ENCODE results near the gene CLIP2. TPM values are rescaled to one million over a fixed set of nuclear protein-coding genes. Genes with fewer than 3 reads are reported as not detected.
"Not testable (repeated sequence)": the region's sequence is repeated elsewhere in the genome, so short reads cannot be mapped to it uniquely, and the experiment has no call there.

Gene CLIP2
- total and polyA plus RNA-seq, 4 donors, result 15.3 to 35.7 (median 21.9) TPM

DNA sequence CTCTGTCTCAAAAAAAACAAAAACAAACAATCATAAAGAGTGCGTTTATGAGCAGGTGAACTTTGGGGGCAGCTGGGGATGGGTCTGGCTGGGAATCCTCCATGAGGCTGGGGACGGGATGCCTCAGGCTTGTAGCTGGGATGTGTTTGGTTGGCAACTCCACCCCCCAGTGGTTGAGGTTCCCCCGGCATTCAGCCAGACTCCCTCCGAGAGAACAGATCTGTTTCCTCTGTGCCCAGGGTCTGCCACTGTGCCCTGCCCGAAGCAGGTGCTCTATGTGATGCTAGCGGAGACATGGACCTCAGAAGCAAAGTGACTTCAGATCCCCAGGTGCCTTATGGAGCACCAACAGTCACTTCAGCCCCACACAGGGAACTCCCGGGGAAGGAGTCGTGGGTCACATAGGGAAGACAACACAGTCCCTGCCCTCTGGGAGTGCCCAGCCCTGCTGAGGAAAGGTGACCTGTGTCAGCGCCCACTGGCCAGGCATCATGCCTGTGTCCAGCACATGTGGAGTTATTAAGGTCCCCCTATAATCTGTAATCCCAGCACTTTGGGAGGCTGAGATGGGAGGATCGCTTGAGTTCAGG, 135.2 kb downstream of the CLIP2 start:
- Histone ChIP-seq H3K27ac (ENCODE audit: low read depth in 1 of 2, low read length in 2 of 2) (no peak overlapping the region), H3K9me3 (ENCODE audit: control insufficient read depth, low read length) (no peaks in the 10 kb centered on the region), H3K36me3 (ENCODE audit: control insufficient read depth in 1 of 2, insufficient read depth in 2 of 2, low read length in 1 of 2) (no peaks in the 10 kb centered on the region), H3K4me3 (ENCODE audit: low read length in 2 of 2) (no peak overlapping the region), H3K4me1 (ENCODE audit: control insufficient read depth in 1 of 2, insufficient read depth in 2 of 2, low read length in 2 of 2) (no peaks in the 10 kb centered on the region), H3K27me3 (ENCODE audit: control insufficient read depth in 1 of 2, insufficient read depth in 2 of 2, low read length in 1 of 2) (no peaks in the 10 kb centered on the region)
- 86 to 88% methylated on average over 10 of the region's 10 CpGs for WGBS, 2 donors
- ATAC-seq (ENCODE audit: low FRiP score) (no peak), DNase-seq (peak in 1 of 2 donors; percentile 54)
- intact Hi-C loops (cut with DNase I), result no loop called here

DNA sequence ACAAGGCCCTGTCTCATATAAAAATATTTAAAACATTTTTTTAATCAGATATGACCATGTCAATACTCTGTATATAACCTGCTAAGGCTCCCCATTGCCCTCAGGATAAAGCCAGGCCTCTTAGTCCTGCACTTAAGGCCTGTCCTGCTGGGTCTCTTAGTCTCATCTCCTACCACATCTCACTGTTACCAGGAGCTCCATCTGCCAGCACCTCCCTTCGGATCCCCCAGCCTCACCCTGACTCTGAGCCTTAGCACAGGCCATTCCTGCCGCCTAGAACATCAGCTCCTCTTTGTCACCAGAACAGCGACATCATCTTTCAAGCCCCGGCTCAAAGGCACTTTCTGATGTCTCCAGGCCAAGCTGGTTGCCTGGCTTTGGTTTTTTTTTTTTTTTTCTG, 138.8 kb downstream of the CLIP2 start:
- intact Hi-C loops (cut with DNase I), result no loop called here
- H3K27me3 ChIP-seq (ENCODE audit: control insufficient read depth in 1 of 2, insufficient read depth in 2 of 2, low read length in 1 of 2), result no peaks in the 10 kb centered on the region
- no peaks in the 10 kb centered on the region for H3K36me3 ChIP-seq (ENCODE audit: control insufficient read depth in 1 of 2, insufficient read depth in 2 of 2, low read length in 1 of 2)
- H3K9me3 ChIP-seq (ENCODE audit: control insufficient read depth, low read length), result no peaks in the 10 kb centered on the region
- H3K4me3 ChIP-seq (ENCODE audit: low read length in 2 of 2), result no peak overlapping the region
- no peak for ATAC-seq (ENCODE audit: low FRiP score)
- no peaks in the 10 kb centered on the region for H3K4me1 ChIP-seq (ENCODE audit: control insufficient read depth in 1 of 2, insufficient read depth in 2 of 2, low read length in 2 of 2)
- WGBS, 2 donors, result 87 to 94% methylated on average over 4 of the region's 4 CpGs
- H3K27ac ChIP-seq (ENCODE audit: low read depth in 1 of 2, low read length in 2 of 2), result no peak overlapping the region
- DNase-seq, result peak in 1 of 2 donors; percentile 39

DNA sequence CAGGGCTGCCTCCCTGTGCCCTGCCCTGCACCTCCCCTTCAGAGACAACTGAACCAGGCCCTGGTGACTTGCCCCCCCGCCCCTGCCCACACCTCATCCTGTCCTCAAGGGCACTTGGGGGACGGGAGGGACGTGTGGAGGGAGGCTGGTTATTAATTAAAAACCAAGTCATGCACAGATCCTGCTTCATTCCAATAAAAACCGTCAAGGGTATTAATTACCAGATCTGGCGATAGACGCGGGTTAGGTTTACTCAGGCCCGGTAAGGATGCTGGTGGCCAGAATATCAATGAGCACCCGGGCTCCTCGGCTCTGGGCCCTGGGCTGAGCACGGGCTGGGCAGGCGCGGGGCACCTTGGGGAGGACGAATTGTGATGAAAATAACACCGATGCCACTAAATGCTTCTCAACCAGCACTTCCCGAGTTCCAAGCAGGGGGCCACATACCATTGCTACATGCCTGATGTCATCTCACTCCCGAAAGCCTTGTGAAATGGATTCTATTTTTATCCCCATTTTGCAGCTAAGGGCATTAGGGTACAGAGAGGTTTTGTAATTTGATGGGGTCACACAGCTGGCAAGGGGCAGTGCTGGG, 140.0 kb downstream of the CLIP2 start:
- Histone ChIP-seq H3K27me3 (ENCODE audit: control insufficient read depth in 1 of 2, insufficient read depth in 2 of 2, low read length in 1 of 2) (no peaks in the 10 kb centered on the region), H3K9me3 (ENCODE audit: control insufficient read depth, low read length) (no peaks in the 10 kb centered on the region), H3K4me3 (ENCODE audit: low read length in 2 of 2) (no peak overlapping the region), H3K27ac (ENCODE audit: low read depth in 1 of 2, low read length in 2 of 2) (no peak overlapping the region), H3K4me1 (ENCODE audit: control insufficient read depth in 1 of 2, insufficient read depth in 2 of 2, low read length in 2 of 2) (no peaks in the 10 kb centered on the region), H3K36me3 (ENCODE audit: control insufficient read depth in 1 of 2, insufficient read depth in 2 of 2, low read length in 1 of 2) (no peaks in the 10 kb centered on the region)
- DNase-seq (peak in 1 of 2 donors; percentile 64), ATAC-seq (ENCODE audit: low FRiP score) (no peak)
- 49 to 54% methylated on average over 17 of the region's 17 CpGs for WGBS, 2 donors
- intact Hi-C loops (cut with DNase I), result no loop called here

DNA sequence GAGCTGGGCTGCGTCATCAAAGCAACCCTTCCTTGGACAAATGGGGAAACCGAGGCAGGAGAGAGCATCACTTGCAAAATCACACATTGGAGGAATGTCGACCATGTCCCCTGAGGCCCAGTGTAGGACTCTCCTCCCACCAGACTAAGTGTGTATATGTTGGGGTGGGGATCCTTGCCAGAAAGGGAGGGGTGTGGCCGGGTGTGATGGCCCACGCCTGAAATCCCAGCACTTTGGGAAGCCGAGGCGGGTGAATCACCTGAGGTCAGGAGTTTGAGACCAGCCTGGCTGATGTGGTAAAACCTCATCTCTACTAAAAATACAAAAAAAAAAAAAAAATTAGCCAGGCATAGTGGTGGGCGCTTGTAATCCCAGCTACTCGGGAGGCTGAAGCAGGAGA, 141.2 kb downstream of the CLIP2 start:
- DNase-seq; H3K9me3 ChIP-seq (ENCODE audit: control insufficient read depth, low read length); H3K4me1 ChIP-seq (ENCODE audit: control insufficient read depth in 1 of 2, insufficient read depth in 2 of 2, low read length in 2 of 2); ATAC-seq (ENCODE audit: low FRiP score); H3K27me3 ChIP-seq (ENCODE audit: control insufficient read depth in 1 of 2, insufficient read depth in 2 of 2, low read length in 1 of 2); H3K4me3 ChIP-seq (ENCODE audit: low read length in 2 of 2); H3K27ac ChIP-seq (ENCODE audit: low read depth in 1 of 2, low read length in 2 of 2); H3K36me3 ChIP-seq (ENCODE audit: control insufficient read depth in 1 of 2, insufficient read depth in 2 of 2, low read length in 1 of 2); intact Hi-C loops (cut with DNase I): not testable (repeated sequence)
- WGBS, 2 donors, result 69 to 75% methylated on average over 9 of the region's 9 CpGs

DNA sequence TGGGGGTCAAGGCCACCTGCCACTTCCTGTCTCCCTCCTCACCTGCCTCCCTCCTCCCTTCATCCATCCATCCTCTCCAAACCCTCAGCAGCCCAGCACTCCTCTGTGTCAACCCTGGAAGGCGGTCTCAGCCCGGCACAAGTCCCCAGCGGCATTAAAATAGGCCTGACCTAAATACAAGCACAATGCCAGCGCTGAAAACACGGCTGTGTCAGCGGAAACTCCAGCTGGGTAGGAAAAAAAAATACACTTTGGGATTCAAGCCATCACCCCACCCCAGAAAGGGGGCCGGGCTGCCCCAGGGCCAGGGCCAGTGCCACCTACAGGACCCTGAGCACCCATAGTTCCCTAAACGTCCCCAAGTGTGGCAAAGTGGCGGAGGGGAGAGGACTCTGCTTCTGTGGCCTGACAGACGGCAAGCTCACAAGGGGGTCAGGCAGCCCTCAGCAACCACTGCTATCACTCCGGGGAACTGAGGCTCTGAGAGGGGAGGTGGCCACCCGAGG, 141.8 kb downstream of the CLIP2 start:
- intact Hi-C loops (cut with DNase I), result no loop called here
- H3K36me3 ChIP-seq (ENCODE audit: control insufficient read depth in 1 of 2, insufficient read depth in 2 of 2, low read length in 1 of 2), result no peaks in the 10 kb centered on the region
- H3K27me3 ChIP-seq (ENCODE audit: control insufficient read depth in 1 of 2, insufficient read depth in 2 of 2, low read length in 1 of 2), result no peaks in the 10 kb centered on the region
- no peaks in the 10 kb centered on the region for H3K9me3 ChIP-seq (ENCODE audit: control insufficient read depth, low read length)
- no peak overlapping the region for H3K4me3 ChIP-seq (ENCODE audit: low read length in 2 of 2)
- peak; percentile 50 to 74 for DNase-seq
- no peak overlapping the region for H3K27ac ChIP-seq (ENCODE audit: low read depth in 1 of 2, low read length in 2 of 2)
- ATAC-seq (ENCODE audit: low FRiP score), result peak; percentile 57
- H3K4me1 ChIP-seq (ENCODE audit: control insufficient read depth in 1 of 2, insufficient read depth in 2 of 2, low read length in 2 of 2), result no peaks in the 10 kb centered on the region
- 26 to 39% methylated on average over 12 of the region's 12 CpGs for WGBS, 2 donors

DNA sequence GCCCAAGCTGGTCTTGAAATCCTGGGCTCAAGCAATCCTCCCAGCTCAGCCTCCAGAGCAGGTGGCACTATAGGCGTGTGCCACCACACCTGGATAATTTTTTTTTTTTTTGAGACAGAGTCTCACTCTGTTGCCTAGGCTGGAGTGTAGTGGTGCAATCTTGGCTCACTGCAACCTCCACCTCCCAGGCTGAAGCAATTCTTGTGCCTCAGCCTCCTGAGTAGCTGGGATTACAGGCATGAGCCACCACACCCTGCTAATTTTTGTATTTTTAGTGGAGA, 148.0 kb downstream of the CLIP2 start:
- H3K9me3 ChIP-seq (ENCODE audit: control insufficient read depth, low read length); H3K27ac ChIP-seq (ENCODE audit: low read depth in 1 of 2, low read length in 2 of 2); H3K4me1 ChIP-seq (ENCODE audit: control insufficient read depth in 1 of 2, insufficient read depth in 2 of 2, low read length in 2 of 2); DNase-seq; intact Hi-C loops (cut with DNase I); H3K36me3 ChIP-seq (ENCODE audit: control insufficient read depth in 1 of 2, insufficient read depth in 2 of 2, low read length in 1 of 2); H3K27me3 ChIP-seq (ENCODE audit: control insufficient read depth in 1 of 2, insufficient read depth in 2 of 2, low read length in 1 of 2); ATAC-seq (ENCODE audit: low FRiP score); H3K4me3 ChIP-seq (ENCODE audit: low read length in 2 of 2): not testable (repeated sequence)
- WGBS, 2 donors, result 98 to 100% methylated on average over 1 of the region's 1 CpG

DNA sequence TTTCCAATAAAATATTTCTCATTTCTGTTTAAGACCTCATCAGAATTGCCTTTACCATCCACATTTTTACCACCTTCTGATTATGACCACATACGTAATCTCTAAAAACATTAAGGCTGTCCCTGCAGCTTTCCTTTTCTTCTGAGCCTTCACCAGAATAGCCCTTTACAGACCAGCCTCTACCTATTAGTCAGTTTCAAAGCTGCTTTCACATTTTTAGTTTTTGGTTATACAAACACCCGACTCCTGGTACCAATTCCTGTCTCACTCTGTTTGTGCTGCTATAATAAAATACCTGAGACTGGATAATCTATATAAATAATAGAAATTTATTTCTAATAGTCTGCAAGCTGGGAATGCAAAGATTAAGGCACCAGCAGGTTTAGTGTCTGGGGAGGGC, 149.1 kb downstream of the CLIP2 start:
- Histone ChIP-seq H3K9me3 (ENCODE audit: control insufficient read depth, low read length) (no peaks in the 10 kb centered on the region), H3K27ac (ENCODE audit: low read depth in 1 of 2, low read length in 2 of 2) (no peak overlapping the region), H3K36me3 (ENCODE audit: control insufficient read depth in 1 of 2, insufficient read depth in 2 of 2, low read length in 1 of 2) (no peaks in the 10 kb centered on the region), H3K4me1 (ENCODE audit: control insufficient read depth in 1 of 2, insufficient read depth in 2 of 2, low read length in 2 of 2) (no peaks in the 10 kb centered on the region), H3K4me3 (ENCODE audit: low read length in 2 of 2) (no peak overlapping the region), H3K27me3 (ENCODE audit: control insufficient read depth in 1 of 2, insufficient read depth in 2 of 2, low read length in 1 of 2) (no peaks in the 10 kb centered on the region)
- ATAC-seq (ENCODE audit: low FRiP score) (no peak), DNase-seq (no peak)
- 99 to 100% methylated on average over 2 of the region's 2 CpGs for WGBS, 2 donors
- intact Hi-C loops (cut with DNase I), result no loop called here

DNA sequence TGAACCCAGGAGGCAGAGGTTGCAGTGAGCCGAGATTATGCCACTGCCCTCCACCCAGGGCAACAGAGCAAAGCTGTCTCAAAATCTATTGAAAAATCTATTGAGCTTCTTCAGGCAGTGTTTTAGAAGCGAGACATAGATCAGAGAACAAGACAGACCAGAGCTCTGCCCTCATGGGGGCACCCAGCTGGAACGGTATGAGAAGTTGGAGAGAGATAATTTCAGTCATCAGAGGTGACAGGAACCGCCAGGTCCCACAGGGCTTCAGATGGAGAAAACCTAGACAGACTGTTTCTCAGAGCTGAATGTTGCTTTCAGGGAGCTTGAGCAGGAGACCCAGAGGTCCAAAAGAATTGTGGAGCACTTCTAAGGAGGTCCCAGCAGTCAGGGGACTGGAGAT, 150.3 kb downstream of the CLIP2 start:
- no peaks in the 10 kb centered on the region for H3K27me3 ChIP-seq (ENCODE audit: control insufficient read depth in 1 of 2, insufficient read depth in 2 of 2, low read length in 1 of 2)
- no peaks in the 10 kb centered on the region for H3K9me3 ChIP-seq (ENCODE audit: control insufficient read depth, low read length)
- no peaks in the 10 kb centered on the region for H3K4me1 ChIP-seq (ENCODE audit: control insufficient read depth in 1 of 2, insufficient read depth in 2 of 2, low read length in 2 of 2)
- intact Hi-C loops (cut with DNase I), result no loop called here
- ATAC-seq (ENCODE audit: low FRiP score), result no peak
- no peak overlapping the region for H3K4me3 ChIP-seq (ENCODE audit: low read length in 2 of 2)
- peak in 1 of 2 donors; percentile 33 for DNase-seq
- H3K27ac ChIP-seq (ENCODE audit: low read depth in 1 of 2, low read length in 2 of 2), result no peak overlapping the region
- 94% methylated on average over 4 of the region's 4 CpGs for WGBS, 2 donors
- H3K36me3 ChIP-seq (ENCODE audit: control insufficient read depth in 1 of 2, insufficient read depth in 2 of 2, low read length in 1 of 2), result no peaks in the 10 kb centered on the region

DNA sequence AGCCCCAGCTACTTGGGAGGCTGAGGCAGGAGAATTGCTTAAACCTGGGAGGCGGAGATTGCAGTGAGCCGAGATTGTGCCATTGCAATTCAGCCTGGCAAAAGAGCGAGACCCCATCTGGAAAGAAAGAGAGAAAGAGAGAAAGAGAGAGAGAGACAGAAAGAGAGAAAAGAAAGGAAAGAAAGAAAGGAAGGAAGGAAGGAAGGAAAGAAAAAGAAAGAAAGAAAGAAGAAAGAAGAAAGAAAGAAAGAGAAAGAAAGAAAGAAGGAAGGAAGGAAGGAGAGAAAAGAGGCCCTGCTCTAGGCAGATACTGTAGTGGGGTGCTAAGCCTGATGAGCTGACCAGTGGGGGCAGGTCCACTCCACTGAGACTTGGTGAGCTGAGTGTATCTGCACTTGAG, 150.9 kb downstream of the CLIP2 start:
- H3K27ac ChIP-seq (ENCODE audit: low read depth in 1 of 2, low read length in 2 of 2); H3K9me3 ChIP-seq (ENCODE audit: control insufficient read depth, low read length); DNase-seq; ATAC-seq (ENCODE audit: low FRiP score); H3K36me3 ChIP-seq (ENCODE audit: control insufficient read depth in 1 of 2, insufficient read depth in 2 of 2, low read length in 1 of 2); H3K27me3 ChIP-seq (ENCODE audit: control insufficient read depth in 1 of 2, insufficient read depth in 2 of 2, low read length in 1 of 2); H3K4me1 ChIP-seq (ENCODE audit: control insufficient read depth in 1 of 2, insufficient read depth in 2 of 2, low read length in 2 of 2); H3K4me3 ChIP-seq (ENCODE audit: low read length in 2 of 2): not testable (repeated sequence)
- intact Hi-C loops (cut with DNase I), result loop anchor here in 1 of 2 donors (10.0 kb wide), 2 partner anchors 105 to 135 kb away; no protein-coding TSS in a partner anchor
- WGBS, 2 donors, result 97 to 100% methylated on average over 3 of the region's 3 CpGs
